ENCODE measurements around the gene MAPKAP1.

MAPKAP1 gene

DNA sequence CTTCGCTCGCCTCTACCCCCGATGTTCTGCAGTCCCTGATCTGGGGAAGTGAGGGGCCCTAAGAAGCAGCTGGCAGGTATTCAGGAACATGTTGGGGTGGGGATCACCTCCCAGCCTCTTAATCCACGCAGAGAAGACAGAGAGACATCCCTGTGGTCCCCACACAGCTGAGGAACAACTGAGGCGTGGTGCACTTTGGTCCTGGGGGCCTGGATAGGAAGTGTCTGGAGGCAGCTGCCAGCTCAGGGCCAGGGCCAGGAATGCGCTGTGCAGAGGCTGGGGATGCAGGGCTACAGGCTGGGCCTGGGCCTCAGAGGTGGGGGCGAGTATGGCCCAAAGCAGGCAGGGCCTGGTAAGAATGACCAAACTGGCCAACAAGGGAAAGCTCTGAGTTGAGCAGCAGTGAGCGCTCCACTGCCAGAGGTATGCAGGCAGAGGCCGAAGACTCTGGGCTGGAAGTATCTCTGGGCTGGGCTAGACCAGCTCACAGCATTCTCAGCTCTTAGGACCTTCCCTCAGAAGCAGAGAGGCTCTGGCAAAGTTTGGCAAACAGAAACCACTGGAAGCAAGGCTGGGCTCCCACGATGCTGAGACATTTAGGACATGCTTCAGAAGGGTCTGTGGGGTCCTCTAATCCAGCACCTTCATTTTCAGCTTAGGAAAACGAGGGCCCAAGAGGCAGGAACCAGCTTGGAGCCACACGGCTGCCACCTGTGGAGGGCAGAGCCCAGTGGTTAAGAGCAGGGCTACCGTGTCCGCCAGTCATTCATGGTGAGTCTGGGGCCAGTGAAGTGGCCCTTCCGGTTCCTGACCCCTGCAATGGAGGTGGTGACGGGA is 271.0 kb downstream of the MAPKAP1 start:
- intact Hi-C loops (cut with DNase I) = no loop called here
- peak in 9 of 42 donors; percentile 1 to 32 (median 4) for DNase-seq

DNA sequence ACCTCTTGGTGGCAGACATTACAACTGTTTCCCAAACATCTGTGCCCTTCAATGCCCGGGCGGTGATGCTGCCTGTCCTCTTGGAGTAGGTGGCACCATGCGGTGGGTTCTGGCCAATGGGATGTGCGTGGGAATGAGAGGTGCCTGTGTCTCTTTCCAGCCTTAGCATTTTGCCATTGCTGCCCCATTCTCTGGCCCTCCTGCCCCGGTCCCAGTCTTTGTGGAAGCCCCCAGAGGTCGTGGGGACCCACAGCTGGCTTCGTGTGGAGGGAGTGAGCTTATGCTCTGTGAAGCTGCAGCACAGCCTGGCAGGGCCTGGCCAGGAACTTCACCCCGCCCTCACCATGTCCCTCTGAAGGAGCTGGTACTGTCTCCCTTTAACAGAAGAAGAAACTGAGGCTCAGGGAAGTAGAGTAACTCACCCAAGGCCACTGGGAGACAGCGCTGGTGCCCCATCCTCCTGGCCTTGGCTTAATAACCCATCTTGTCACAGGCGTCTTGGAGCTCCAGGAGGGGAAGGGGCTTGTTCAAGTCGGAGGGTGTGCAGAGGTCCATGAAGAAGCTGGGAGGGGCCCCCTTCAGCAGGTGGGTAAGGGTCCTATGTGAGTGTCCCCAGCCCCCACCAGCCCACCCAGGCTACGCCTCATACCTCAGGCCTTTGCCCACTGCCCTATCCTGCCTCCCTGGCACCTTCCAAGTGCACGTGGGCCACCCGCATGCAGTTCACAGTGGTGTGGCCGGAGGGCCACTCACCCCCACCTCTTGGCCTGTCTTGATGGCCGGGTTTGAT is 271.8 kb downstream of the MAPKAP1 start:
- intact Hi-C loops (cut with DNase I) = no loop called here
- DNase-seq = peak in 12 of 42 donors; percentile 2 to 31 (median 12)

DNA sequence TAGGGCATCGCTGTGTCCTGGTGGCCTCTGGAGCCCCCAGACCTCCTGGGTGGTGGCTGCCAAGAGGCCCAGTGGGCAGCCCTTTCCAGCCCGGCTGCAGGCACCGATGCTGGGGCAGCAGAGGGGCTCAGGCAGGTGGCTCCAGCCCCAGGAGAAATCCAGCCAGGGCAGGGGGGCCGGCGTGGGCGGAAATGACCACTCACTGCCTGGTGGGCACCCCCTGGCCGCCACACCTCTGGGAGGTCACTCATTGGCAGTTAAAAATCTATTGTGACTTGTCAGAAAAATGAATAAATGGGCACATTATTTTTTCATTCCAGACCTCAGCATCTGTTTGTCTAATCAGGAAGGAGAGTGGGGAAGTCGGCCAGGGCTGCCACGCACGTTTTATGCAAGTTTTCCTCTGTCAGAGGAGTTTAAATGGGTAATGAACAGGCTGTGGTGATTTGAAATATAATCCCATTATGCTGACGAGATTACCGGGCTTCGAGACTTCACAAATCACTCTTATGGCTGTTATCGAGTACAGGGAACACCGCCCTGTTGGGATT is 273.5 kb downstream of the MAPKAP1 start:
- DNase-seq = peak in 2 of 42 donors; percentile 7 to 31
- intact Hi-C loops (cut with DNase I) = no loop called here

DNA sequence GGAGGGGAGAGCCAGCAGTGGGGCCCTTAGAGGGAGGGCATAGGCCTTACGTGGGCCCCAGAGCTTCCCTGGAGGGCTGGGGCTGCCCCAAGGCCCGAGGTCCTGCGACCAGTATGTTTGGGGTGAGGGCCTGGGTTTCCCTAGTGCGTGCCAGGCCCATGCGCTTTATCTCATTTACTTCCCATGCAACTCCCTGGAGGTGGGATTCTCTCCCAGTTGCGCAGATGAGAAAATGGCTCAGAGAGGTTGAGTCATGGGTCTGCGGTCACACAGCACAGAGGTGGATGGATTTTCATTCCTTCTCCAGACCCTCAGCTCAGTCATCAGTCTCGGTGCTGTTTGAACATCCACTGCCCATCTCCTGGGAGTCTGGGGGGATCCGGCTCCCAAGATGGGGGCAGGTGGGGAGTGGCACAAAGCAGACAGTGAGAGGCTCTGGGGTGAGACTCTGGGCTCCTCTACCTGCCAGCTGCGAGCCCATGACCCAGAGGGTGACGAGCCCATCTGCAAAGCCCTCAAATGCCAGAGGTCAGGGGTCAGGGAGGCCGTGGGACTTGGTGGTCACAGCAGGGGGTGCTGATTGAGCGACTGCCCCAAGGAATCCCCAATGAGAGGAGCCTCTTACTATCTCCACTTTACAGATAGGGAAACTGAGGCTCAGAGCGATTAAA is 274.2 kb downstream of the MAPKAP1 start:
- intact Hi-C loops (cut with DNase I) = no loop called here
- peak in 2 of 42 donors; percentile 1 to 9 for DNase-seq

DNA sequence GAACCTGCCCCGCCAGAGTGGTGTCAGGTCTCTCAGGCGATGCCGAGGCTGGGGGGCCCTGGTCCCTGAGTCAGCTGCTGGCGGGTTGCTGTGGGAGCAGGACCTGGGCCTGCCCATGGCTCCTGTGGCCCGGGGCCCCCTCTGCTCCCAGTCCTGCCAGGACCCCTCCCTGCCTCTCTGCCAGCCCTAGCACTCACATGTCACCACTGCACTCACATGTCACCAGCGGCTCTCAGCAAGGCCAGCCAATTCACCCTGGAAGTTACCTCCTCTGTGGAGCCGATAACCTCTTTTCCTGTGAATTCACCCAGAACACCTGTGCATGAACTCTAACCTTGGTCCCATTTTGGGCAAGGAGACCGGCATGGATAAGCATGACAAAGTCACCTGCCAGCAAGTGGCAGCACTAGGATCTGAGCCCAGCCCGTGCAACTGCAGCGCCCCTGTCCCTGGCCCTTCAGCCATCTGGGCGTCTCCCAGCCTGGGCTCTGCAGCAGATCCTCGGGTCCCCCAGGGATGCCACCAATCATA is 275.2 kb downstream of the MAPKAP1 start:
- no peak for DNase-seq
- intact Hi-C loops (cut with DNase I) = no loop called here

DNA sequence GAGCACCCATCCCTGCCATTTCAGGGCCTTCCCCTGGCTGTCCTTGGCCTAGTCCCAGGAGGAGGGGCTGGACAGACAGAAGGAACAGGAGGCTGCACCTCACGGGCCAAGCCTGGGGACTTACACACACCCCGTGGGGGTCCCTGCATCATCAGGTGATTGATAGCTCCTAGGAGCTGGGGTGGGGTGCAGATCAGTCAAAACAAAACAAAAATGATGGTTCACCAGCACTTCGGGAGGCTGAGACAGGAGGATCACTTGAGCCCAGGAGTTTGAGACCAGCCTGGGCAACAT is 276.0 kb downstream of the MAPKAP1 start:
- intact Hi-C loops (cut with DNase I) = no loop called here
- DNase-seq = no peak

DNA sequence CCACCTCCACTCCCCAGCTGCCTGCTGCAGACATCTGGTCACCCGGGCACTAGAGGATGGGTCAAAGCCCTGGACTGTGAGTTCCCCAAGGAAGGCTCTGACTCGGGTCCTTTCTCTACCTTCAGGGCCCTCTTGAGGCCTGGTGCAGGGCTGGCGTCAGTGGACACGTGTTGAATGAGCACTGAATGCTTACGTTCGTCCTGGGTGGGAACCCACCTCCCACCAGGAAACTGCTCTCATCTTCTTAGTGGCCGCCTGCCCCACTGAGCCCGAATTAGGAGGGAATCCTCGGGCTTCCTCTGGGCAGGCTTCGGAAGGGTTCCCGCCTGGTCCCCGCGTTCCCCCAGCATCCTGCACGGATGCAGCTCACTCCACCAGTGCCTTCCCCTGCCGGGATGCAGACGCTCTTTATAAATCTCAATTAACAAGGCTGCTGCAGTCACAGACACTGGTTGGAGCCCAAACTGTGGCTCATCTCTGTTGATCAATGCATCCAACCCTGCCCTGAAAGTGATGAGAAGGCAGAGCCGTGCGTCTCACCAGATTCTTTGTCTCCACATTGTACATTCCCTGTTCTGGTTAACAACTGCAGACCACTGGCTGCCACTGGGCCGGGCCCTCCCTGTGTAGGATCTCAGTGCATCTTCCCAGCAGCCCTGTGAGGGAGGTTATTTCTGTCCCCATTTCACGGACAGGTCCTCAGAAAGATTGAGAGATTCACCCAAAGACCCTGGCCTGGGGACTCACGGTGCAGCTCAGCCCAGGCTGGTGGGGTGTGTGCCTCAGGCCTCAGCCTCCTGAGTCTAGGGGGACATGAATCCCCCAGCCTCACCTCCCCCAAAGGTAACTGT is 276.6 kb downstream of the MAPKAP1 start:
- no peak for DNase-seq
- intact Hi-C loops (cut with DNase I) = no loop called here

DNA sequence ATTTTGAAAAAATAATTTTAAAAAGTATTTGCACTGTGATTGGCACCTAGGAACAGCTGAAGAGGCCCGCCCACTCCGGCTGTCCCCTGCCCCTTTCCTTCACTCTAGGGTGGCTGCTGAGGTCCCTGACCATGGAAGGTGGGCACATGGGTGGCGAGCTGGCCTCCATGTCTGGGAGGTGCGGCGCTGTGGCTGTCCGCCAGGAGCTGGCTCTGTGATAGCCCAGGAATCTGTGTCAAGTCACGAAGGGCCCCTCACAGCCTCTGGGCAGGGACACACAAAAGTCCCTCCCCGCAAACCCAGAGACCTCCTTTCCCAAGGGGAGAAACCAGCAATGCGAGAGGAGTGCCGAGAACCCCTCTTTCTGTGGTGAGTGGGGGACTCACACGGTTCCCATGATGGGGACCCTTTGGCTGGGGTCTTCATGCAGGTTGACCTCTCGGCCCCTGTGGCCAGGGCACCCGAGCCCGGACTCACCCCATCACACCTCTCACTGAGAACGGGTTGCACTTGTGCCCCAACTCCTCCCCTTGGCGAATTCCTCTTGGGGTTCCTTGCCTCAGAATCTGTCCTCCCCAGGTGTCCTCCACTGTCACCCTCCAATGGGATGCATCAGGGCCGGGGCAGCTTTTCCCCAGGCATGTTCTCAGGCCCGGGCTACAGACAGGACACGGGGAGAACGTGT is 277.4 kb downstream of the MAPKAP1 start:
- DNase-seq = no peak
- intact Hi-C loops (cut with DNase I) = no loop called here

DNA sequence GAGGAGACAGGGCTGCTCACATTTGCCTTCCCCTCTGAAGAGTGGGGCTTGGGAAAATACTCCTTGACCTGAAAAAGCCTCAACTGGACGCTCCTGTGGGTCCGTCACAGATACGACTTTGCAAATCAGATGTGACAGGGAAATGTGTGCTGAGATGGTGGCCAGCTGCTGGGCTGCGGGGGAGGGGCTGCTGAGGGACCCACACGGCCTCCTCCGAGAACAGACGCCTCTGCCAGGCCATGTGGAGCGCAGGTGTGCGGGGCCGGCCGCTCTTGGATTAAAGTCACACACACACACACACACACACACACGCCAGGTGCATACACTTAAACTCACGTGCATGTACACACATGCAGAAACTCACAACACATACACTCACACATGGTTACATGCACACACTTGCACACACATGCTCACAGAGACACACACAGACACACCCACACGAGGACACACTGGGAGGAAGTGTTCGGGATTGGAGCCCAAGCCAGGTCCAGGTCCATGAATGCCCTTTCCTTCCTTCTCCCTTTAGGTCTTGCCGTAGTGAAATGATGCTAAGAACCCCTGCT is 278.0 kb downstream of the MAPKAP1 start:
- intact Hi-C loops (cut with DNase I) = no loop called here
- DNase-seq = no peak

DNA sequence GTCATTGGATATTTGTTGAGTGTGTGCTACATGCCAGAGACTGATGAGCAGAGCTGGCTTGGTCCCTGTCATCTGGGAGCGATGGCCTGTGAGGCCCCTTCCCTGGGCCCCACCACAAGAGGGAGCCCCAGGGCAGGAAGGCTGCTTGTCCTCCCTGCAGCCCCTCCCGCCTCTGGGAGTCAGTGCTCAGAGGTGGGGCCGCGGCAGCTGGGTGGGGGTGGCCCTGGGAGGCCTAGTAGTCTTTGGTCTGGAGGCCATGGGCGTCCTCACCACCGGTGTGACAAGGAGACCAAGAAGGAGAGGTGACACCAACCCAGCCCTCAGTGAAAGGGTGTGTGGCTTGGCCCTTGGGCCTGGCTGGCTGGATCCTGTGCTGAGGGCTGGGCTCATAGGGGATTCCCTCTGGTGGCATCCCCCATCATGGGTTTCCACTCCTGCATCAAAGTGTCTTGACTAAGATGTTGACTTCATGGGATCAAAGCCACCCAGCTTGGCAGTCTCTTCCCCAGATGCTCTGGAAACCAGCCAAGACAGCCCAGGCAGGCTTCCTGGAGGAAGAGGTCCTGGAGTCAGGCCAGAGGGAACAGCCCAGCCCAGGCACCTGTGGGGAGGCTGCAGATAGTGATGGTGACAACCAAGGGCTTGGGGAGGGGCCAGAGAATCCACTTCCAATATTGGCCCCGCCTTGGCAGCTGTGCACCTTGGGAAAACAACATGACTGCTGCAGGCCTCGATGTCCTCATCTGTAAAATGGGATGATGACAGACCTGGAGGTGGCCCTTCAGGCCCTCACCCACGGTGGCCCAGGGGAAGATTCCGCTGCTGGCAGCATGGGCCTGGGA is 278.7 kb downstream of the MAPKAP1 start:
- no peak for DNase-seq
- intact Hi-C loops (cut with DNase I) = no loop called here

DNA sequence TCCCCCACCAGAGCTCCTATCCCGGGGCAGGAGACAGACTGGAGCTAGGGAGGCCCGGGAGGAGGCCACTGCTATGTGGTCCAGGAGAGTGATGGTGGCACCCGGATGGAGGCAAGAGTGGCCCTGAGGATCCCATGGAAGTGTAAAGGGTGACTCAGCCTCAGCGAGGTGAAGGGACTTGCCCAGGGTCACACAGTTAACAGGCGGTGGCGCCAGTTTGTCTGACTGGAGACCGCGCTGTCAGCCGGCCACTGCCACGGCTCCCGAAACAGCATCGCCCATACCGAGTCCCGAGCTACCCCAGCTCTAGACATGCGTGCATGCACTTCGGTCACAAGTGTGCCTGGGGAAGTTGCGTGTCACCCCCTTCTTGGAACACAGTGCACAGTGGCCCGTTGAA is 279.5 kb downstream of the MAPKAP1 start:
- intact Hi-C loops (cut with DNase I) = no loop called here

DNA sequence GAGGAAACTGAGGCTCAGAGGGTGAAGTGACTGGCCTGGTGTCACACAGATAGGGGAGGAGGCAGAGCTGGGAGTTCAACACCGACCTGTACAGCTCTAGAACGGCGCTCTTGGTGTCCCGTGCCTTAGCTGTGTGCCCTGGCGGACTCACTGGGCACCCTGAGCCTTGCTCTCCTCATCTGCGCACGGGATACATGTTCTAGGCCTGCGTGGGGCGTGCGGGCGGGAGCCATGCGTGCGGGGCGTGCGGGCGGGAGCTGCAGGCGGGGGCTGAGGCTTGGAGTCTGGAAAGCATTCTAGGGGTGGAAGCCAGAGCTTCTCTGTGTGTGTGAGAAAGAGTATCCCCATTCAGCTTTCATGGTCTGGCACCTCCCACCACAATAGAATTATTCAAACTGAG is 280.1 kb downstream of the MAPKAP1 start:
- peak in 2 of 42 donors; percentile 15 to 26 for DNase-seq
- intact Hi-C loops (cut with DNase I) = no loop called here

More for the DNA sequence above, 279.5 kb downstream of the MAPKAP1 start:
- DNase-seq = no peak

DNA sequence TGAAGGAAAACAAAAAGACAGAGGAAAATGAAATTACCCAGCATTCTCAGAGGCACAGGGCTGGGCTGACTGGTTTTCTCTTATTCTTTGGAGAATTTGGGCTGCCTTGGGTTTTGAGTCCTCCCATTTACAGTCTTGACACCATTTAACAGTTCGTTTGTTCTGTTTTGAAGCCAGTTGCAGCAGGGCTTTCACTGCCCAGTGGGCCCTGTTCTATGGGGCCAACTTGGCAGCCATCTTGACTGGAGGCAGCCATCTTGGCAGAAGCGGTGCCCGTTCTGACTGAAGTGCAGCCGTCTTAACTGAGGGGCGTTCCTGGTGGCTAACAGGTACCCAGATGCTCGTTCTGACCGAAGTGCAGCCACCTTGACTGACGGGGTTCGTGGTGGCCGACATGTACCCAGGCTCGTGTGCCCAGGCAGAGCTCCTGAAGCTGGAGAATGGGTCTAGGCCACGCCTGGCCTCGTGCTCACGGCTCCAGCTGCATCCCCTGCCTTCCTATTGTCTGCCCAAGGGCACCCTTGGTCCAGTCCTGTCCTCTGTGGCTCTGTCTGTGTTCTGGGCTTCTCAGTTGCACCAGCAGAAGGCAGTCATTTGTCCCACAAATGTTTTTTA is 281.0 kb downstream of the MAPKAP1 start:
- DNase-seq = no peak
- intact Hi-C loops (cut with DNase I) = no loop called here

DNA sequence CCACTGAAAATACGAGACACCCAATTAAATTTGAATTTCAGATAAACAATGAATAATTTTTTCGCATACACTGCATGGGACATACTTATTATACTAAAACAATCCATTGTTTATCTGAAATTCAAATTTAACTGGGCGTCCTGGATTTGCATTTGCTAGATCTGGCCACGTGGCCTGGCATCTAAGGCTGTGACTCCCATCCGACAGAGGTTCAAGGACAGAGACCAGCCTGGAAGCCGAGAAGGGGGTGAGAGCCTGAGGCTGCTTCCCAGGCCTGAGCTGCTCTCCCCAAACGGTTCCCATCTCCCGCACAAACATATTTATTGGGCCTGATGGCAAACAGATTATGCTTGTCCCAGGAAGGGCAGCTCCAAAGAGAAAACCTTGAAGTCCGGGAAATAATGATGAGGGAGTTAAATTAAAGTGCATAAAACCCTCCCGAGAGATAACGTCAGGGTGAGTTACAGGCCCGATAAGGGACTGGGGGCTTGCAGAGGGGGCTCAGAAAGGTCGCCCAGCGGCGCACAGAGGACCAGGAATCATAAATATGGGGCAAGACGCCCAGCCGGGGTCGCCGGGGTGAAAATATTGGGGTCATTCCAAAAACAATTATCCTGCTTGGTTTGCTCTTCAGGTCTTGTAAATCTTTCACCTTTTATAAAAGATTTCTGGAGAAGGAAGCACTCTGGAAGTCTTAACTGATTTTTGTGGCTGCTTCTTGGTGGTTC is 281.7 kb downstream of the MAPKAP1 start:
- intact Hi-C loops (cut with DNase I) = no loop called here

DNA sequence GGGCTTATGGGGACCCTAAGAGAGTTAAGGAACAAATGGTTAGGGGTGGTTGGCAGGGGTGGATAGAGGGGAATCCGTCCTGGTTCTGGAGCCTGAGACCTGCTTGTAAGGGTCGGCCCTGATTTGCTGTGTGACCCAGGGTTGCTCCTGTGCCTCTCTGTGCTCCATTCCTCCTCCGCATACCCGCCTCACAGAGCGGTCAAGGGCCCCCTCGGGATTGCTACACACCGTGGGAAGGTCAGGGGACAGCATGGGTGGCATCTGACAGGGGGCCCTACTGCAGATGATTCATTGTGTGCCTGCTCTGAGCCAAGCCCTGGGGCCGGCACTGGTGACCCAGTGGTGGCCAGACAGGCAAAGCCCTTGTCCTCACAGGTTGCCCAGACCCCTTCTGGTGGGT is 283.0 kb downstream of the MAPKAP1 start:
- intact Hi-C loops (cut with DNase I) = no loop called here
- DNase-seq = no peak

More for the DNA sequence above, 281.7 kb downstream of the MAPKAP1 start:
- DNase-seq = no peak

DNA sequence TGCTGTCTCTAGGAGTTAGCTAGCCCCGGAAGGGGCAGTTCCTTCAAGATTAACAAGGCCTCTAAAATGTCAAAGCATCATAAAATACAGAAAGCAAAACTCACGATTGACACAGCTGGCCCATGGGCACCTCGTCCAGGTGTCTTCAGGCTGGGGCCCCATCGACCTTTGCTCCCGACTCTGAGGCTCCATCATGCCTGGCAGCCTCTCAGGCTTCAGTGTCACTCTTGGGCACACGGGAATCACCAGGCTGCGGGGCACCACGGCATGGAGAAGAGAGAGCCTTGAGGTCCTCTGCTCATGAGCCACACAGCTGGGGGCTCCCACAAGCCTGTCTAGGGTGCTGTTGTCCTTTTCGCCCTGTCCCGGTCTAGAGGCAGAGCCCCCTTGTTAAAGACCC is 284.2 kb downstream of the MAPKAP1 start:
- intact Hi-C loops (cut with DNase I) = no loop called here
- DNase-seq = no peak

All from head of caudate nucleus (tissue), 42 donors.